Activated CD8-positive, alpha-beta memory T cell treated with anti-CD3 and anti-CD28 coated beads for 1 hour (primary cell): ENCODE data around the gene DDX3X.
"Not testable (repeated sequence)": the region's sequence is repeated elsewhere in the genome, so short reads cannot be mapped to it uniquely, and the experiment has no call there.

Experiments used
- DNase-seq, 2 donors: peaks; one replicate each; pipeline ENCODE4 v3.0.0-alpha.2; 2020; ENCODE audit warnings: low read depth in 1 of 2; ENCODE audit errors: extremely low read depth in 1 of 2

The DDX3X gene

GRCh38 chrX:41409006-41409405, 75.0 kb downstream of the DDX3X start:
- no peak for DNase-seq

- not testable (repeated sequence) for DNase-seq
These were observed 77.3 kb downstream of the DDX3X start for GRCh38 chrX:41411222-41411621.

GRCh38 chrX:41412261-41413081, 78.5 kb downstream of the DDX3X start:
- no peak for DNase-seq
